ENCODE data around the gene LGR6.

Gene LGR6

DNA sequence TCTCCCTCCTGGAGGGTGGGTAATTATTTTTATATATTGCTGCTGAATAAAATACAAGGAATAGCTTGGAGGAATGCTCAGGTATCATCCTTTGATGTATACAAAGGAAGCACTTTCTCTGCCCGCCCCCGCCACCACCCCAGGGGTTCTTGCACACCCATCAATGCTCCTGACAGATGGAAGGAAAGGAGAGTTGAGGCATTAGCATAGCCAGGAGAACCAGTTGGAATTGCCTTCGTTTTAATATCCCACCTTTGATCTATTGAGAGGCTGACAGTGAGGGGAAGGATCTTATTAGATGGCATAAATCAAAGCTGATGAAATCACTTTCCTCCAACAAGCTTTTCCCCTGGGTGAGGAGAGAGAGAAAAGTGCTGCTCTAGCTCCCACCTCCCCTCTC is 71.1 kb downstream of the LGR6 start:
- no peak overlapping the region for H3K4me3 ChIP-seq (replicated peaks; ENCODE audit: low read depth, low read length)
- TF ChIP-seq, protein P1, sequence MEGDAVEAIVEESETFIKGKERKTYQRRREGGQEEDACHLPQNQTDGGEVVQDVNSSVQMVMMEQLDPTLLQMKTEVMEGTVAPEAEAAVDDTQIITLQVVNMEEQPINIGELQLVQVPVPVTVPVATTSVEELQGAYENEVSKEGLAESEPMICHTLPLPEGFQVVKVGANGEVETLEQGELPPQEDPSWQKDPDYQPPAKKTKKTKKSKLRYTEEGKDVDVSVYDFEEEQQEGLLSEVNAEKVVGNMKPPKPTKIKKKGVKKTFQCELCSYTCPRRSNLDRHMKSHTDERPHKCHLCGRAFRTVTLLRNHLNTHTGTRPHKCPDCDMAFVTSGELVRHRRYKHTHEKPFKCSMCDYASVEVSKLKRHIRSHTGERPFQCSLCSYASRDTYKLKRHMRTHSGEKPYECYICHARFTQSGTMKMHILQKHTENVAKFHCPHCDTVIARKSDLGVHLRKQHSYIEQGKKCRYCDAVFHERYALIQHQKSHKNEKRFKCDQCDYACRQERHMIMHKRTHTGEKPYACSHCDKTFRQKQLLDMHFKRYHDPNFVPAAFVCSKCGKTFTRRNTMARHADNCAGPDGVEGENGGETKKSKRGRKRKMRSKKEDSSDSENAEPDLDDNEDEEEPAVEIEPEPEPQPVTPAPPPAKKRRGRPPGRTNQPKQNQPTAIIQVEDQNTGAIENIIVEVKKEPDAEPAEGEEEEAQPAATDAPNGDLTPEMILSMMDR (IDR thresholded peaks at IDR 0.05; ENCODE audit: low read length, missing control alignments) = no peak
- no peak for DNase-seq (ENCODE audit: low read depth)

DNA sequence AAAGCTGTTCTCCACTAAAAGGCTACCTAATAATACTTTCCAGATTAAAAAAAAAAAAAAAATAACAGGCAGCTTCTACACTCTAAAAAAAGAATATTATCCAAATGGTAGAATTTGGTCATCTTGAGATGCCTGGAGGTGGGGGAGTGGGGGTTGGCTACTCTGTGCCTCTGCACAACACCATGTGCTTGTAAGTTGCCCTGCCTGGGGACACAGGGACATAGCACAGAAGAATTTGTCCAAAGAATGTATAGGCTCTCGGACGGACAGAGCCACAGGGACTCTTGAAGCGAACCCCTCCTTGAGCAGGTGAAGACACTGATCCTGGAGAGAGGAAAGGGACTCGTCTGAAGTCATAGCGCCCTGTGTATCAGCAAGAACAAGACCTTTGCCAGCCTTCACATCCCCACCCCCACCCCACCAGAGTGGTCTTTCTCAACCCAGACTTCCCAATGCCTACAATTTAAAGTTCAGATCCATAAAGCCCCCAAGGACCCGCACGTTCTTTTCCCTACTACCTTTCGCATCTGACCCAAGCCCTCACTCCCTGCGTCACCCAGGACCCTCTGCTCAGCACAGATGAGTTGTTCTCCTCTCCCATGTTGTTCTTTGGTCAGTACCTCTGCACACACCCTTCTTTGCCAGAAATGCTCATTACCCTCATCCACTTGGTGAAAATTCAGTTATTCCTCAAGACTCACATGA is 72.6 kb downstream of the LGR6 start:
- TF ChIP-seq, protein P1 (IDR thresholded peaks at IDR 0.05; ENCODE audit: low read length, missing control alignments) = no peak
- H3K4me3 ChIP-seq (replicated peaks; ENCODE audit: low read depth, low read length) = no peak overlapping the region

DNA sequence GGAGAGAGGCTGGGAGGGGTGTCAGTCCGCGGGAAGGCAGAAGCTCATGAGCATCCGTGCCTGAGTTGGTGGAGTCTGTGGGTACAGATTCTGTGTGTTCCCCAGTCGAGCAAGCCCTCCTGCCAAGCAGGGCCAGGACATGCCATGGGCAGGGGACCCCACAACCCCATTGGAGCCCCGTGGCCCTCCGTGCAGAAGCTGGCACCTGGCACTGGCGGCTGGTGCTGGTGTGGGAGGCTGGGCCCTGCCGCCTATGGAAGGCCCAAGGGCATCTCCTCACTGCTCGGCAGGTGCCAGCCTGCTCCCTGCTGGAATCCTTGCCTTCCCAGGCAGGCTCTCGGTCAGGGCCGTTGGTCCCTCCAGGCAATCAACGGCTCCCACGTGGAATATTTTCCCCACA is 74.4 kb downstream of the LGR6 start:
- no peak for DNase-seq (ENCODE audit: low read depth)
- TF ChIP-seq, protein P1 (IDR thresholded peaks at IDR 0.05; ENCODE audit: low read length, missing control alignments) = no peak
- H3K4me3 ChIP-seq (replicated peaks; ENCODE audit: low read depth, low read length) = no peak overlapping the region

More for the DNA sequence above, 72.6 kb downstream of the LGR6 start:
- DNase-seq (ENCODE audit: low read depth) = no peak

DNA sequence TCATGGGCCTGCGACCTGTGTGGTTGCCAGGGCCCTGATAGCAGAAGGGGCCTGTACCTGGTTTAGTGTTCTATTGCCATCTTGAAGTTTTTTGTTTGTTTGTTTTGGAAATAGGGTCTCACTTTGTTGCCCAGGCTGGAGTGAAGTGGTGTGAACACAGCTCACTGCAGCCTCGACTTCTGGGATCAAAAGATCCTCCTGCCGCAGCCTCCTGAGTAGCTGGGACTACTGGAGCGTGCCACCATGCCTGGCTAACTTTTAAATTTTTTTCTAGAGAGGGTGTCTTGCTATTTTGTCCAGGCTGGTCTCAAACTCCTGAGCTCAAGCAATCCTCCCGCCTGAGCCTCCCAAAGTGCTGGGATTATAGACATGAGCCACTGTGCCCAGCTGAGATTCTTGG is 75.2 kb downstream of the LGR6 start:
- H3K4me3 ChIP-seq (replicated peaks; ENCODE audit: low read depth, low read length) = no peak overlapping the region
- no peak for DNase-seq (ENCODE audit: low read depth)
- TF ChIP-seq, protein P1 (IDR thresholded peaks at IDR 0.05; ENCODE audit: low read length, missing control alignments) = no peak

DNA sequence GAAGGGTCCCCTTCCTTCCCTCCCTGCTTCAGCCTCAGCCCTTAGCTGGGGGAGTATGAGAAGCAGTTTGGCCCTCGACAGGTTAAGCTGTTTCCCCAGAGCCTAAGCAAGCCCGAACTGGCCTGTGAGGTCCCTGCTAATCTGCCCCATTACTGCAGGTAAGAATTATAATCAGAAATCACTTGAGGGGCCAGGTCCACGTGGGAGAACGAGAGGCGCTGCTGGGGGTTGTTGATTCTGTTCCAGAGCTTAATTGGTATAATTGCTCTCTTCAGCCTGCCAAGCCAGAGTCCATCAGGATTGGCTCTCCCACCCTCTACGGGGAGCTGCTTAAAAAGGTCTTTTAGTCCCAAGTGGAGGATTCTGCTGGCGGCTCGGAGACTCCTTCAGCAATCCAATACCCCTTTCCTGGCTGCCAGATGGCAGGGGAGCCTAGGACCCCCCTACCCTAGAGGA is 77.3 kb downstream of the LGR6 start:
- H3K4me3 ChIP-seq (replicated peaks; ENCODE audit: low read depth, low read length) = no peak overlapping the region
- TF ChIP-seq, protein P1 (IDR thresholded peaks at IDR 0.05; ENCODE audit: low read length, missing control alignments) = no peak
- no peak for DNase-seq (ENCODE audit: low read depth)

DNA sequence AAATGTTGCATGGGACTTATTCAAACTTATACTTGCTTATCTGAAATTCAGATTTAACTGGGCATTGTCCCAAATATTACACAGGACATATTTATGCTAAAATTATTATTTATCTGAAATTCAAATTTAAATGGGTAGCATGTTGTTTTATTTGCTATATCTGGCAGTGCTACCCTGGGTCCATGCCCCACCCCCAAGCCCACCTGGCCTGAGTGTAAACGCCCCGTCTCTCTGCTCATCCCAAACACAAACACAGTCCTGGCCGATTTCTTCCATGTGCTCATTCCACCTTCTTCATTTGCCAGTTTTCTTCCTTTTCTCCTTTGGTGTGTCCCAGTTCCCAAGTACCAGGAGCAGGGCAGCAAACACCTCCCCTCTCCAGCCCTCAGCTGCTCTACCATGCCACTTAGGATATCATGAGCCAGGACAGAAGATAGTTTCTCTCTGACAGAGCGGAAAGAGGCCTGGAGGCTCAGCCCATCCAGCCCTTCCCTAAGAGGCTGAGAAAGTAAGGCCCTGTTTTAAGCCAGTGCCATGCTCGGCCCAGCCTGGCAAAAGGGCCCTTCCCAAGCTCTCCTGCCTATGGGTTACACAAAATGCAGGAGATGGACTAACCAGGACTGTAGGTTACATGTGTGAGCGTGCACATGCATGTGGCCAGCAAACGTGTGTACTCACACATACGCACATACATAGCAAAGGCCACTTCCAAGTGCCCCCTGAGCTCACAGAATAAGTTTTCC is 78.7 kb downstream of the LGR6 start:
- no peak for DNase-seq (ENCODE audit: low read depth)
- no peak overlapping the region for H3K4me3 ChIP-seq (replicated peaks; ENCODE audit: low read depth, low read length)
- TF ChIP-seq, protein P1 (IDR thresholded peaks at IDR 0.05; ENCODE audit: low read length, missing control alignments) = no peak
